H9 (cell line): Measurements from ENCODE around the gene ENG. TPM values are rescaled to one million over a fixed set of nuclear protein-coding genes. Genes with fewer than 3 reads are reported as not detected.

Experiments used
- DNase-seq: peaks from one replicate; pipeline ENCODE4 v3.0.0-alpha.2; 2017
- H2AFZ ChIP-seq: one replicate; pipeline ENCODE4 v1.6.1; 2013; ENCODE audit warnings: mild to moderate bottlenecking, low read length, control low read depth, moderate library complexity
- H2AK5ac ChIP-seq: 2 replicates; pipeline ENCODE4 v1.6.1; 2013; ENCODE audit warnings: low read length, control low read depth, mixed read lengths; ENCODE audit not compliant: insufficient read length
- H2BK120ac ChIP-seq: one replicate; pipeline ENCODE4 v1.6.1; 2013; ENCODE audit warnings: low read depth, mild to moderate bottlenecking, low read length, control low read depth, inconsistent platforms; ENCODE audit not compliant: poor library complexity, severe bottlenecking
- H2BK12ac ChIP-seq: 2 replicates; pipeline ENCODE4 v1.6.1; 2013; ENCODE audit warnings: low read length, control low read depth, mixed read lengths, low read depth; ENCODE audit not compliant: insufficient read length
- H2BK15ac ChIP-seq: 2 replicates; pipeline ENCODE4 v1.6.1; 2013; ENCODE audit warnings: low read depth, low read length, control low read depth
- H2BK20ac ChIP-seq: one replicate; pipeline ENCODE4 v1.6.1; 2013; ENCODE audit warnings: low read depth, mild to moderate bottlenecking, low read length, control low read depth, inconsistent platforms; ENCODE audit not compliant: poor library complexity, severe bottlenecking
- H2BK5ac ChIP-seq: 2 replicates; pipeline ENCODE4 v1.6.1; 2013; ENCODE audit warnings: low read length, control low read depth, mixed read lengths; ENCODE audit not compliant: insufficient read length
- H3K14ac ChIP-seq: 2 replicates; pipeline ENCODE4 v1.6.1; 2013; ENCODE audit warnings: low read length, control low read depth; ENCODE audit not compliant: insufficient read depth
- H3K18ac ChIP-seq: 2 replicates; pipeline ENCODE4 v1.6.1; 2013; ENCODE audit warnings: low read depth, mild to moderate bottlenecking, mixed read lengths, low read length, control low read depth; ENCODE audit not compliant: insufficient read length
- H3K23ac ChIP-seq: 2 replicates; pipeline ENCODE4 v1.6.1; 2013; ENCODE audit warnings: low read length, control low read depth, mixed read lengths, low read depth; ENCODE audit not compliant: insufficient read length
- H3K23me2 ChIP-seq: 2 replicates; pipeline ENCODE4 v1.6.1; 2013; ENCODE audit warnings: low read depth, mild to moderate bottlenecking, mixed read lengths, low read length, control low read depth; ENCODE audit not compliant: insufficient read length, poor library complexity, severe bottlenecking
- H3K27ac ChIP-seq: 2 replicates; pipeline ENCODE4 v1.5.1; 2013; ENCODE audit warnings: low read length, control low read depth, mixed read lengths, low read depth; ENCODE audit not compliant: insufficient read length
- H3K27me3 ChIP-seq: 2 replicates; pipeline ENCODE4 v1.6.1; 2013; ENCODE audit warnings: low read length, control low read depth, inconsistent platforms; ENCODE audit not compliant: insufficient read depth
- H3K4ac ChIP-seq: 2 replicates; pipeline ENCODE4 v1.6.1; 2013; ENCODE audit warnings: low read depth, mild to moderate bottlenecking, control low read depth, inconsistent platforms, low read length, moderate library complexity
- H3K4me1 ChIP-seq: 2 replicates; pipeline ENCODE4 v1.6.1; 2013; ENCODE audit warnings: low read length, control low read depth, inconsistent platforms; ENCODE audit not compliant: insufficient read depth
- H3K4me2 ChIP-seq: 2 replicates; pipeline ENCODE4 v1.6.1; 2013; ENCODE audit warnings: low read length, control low read depth, mixed read lengths; ENCODE audit not compliant: insufficient read length, insufficient read depth
- H3K56ac ChIP-seq: 2 replicates; pipeline ENCODE4 v1.6.1; 2013; ENCODE audit warnings: low read depth, mild to moderate bottlenecking, mixed read lengths, low read length, control low read depth; ENCODE audit not compliant: insufficient read length
- H3K79me1 ChIP-seq: 2 replicates; pipeline ENCODE4 v1.6.1; 2013; ENCODE audit warnings: low read depth, mild to moderate bottlenecking, moderate library complexity, low read length, control low read depth, inconsistent platforms; ENCODE audit not compliant: insufficient read depth, poor library complexity, severe bottlenecking
- H3K79me2 ChIP-seq: 2 replicates; pipeline ENCODE4 v1.6.1; 2013; ENCODE audit warnings: low read length, control low read depth, inconsistent platforms; ENCODE audit not compliant: insufficient read depth
- H3K9ac ChIP-seq: 2 replicates; pipeline ENCODE4 v1.6.1; 2013; ENCODE audit warnings: low read length, control low read depth, mixed read lengths; ENCODE audit not compliant: insufficient read length; ENCODE audit errors: extremely low read depth
- H3K9me3 ChIP-seq: one replicate; pipeline ENCODE4 v1.6.1; 2013; ENCODE audit warnings: low read depth, low read length, inconsistent platforms; ENCODE audit not compliant: control insufficient read depth
- H3T11ph ChIP-seq: one replicate; pipeline ENCODE4 v1.6.1; 2013; ENCODE audit warnings: mild to moderate bottlenecking, low read length, control low read depth, inconsistent platforms
- H4K20me1 ChIP-seq: one replicate; pipeline ENCODE4 v1.6.1; 2013; ENCODE audit not compliant: control insufficient read depth, insufficient read length, insufficient read depth
- H4K5ac ChIP-seq: 2 replicates; pipeline ENCODE4 v1.6.1; 2013; ENCODE audit warnings: low read depth, mild to moderate bottlenecking, mixed read lengths, low read length, control low read depth; ENCODE audit not compliant: insufficient read length
- H4K8ac ChIP-seq: replicated peaks from 2 replicates; pipeline ENCODE4 v1.6.1; 2013; ENCODE audit warnings: low read length, control low read depth, mixed read lengths, low read depth; ENCODE audit not compliant: insufficient read length
- H4K91ac ChIP-seq: 2 replicates; pipeline ENCODE4 v1.6.1; 2013; ENCODE audit warnings: low read depth, mild to moderate bottlenecking, moderate library complexity, mixed read lengths, low read length, control low read depth; ENCODE audit not compliant: insufficient read length
- H3K27ac Mint-ChIP-seq, 3 experiments: 2 replicates in 2 of 3; 3 replicates in 1 of 3; pipeline ENCODE4 v1.8.0; 2020 to 2021; ENCODE audit warnings: mixed read lengths in 3 of 3, mild to moderate bottlenecking in 1 of 3, moderate library complexity in 1 of 3
- H3K27me3 Mint-ChIP-seq: 2 replicates; pipeline ENCODE4 v1.8.0; 2021; ENCODE audit warnings: low read depth, mild to moderate bottlenecking, moderate library complexity, mixed read lengths
- H3K36me3 Mint-ChIP-seq, 3 experiments: 2 replicates in 2 of 3; 3 replicates in 1 of 3; pipeline ENCODE4 v1.8.0; 2020 to 2021; ENCODE audit warnings: low read depth in 3 of 3, mixed read lengths in 3 of 3; ENCODE audit not compliant: insufficient read depth in 1 of 3
- H3K4me1 Mint-ChIP-seq, 2 experiments: 2 replicates each; pipeline ENCODE4 v1.8.0; 2020; ENCODE audit warnings: mixed read lengths in 2 of 2
- H3K4me3 Mint-ChIP-seq, 2 experiments: 2 replicates in 1 of 2; 3 replicates in 1 of 2; pipeline ENCODE4 v1.8.0; 2020 to 2021; ENCODE audit warnings: mild to moderate bottlenecking in 2 of 2, mixed read lengths in 2 of 2, moderate library complexity in 1 of 2
- H3K9me3 Mint-ChIP-seq, 2 experiments: 2 replicates in 1 of 2; 3 replicates in 1 of 2; pipeline ENCODE4 v1.8.0; 2020; ENCODE audit warnings: mild to moderate bottlenecking in 2 of 2, mixed read lengths in 2 of 2, moderate library complexity in 1 of 2
- CTCF ChIP-seq: fragments of 200-600 bp; sonication (generic); conservative IDR thresholded peaks from 3 replicates; pipeline ENCODE4 v1.8.0; 2021; ENCODE audit warnings: antibody characterized with exemption, mild to moderate bottlenecking
- WGBS: extraction: QIAGEN DNeasy Blood & Tissue Kit; methylation state at CpG from one replicate; pipeline ENCODE4 v1.1.7; 2013; ENCODE audit warnings: missing lambda C conversion rate, low lambda C conversion rate, mixed read lengths; ENCODE audit not compliant: insufficient read length; ENCODE audit errors: extremely low coverage; 5-methylcytosine and 5-hydroxymethylcytosine counted together
- total RNA-seq: library from RNA; stranded (reverse); gene quantifications from 2 replicates; pipeline ENCODE4 v1.2.1, GENCODE V29; 2021

The ENG gene
- total RNA-seq, 1 experiment from 2014 or later: 2.1 TPM

GRCh38 chr9:127771570-127772189 is 82.8 kb downstream of the ENG start:
- Histone ChIP-seq H2AFZ (no peak overlapping the region), H2BK5ac (no peak overlapping the region), H4K91ac (no peak overlapping the region), H3K4me1 (peaks cover 8% of the 10 kb centered on the region), H3K14ac (no peak overlapping the region), H3K23ac (no peak overlapping the region), H3K23me2 (peaks cover 8% of the 10 kb centered on the region), H2AK5ac (no peak overlapping the region), H3K79me1 (no peaks in the 10 kb centered on the region), H3K79me2 (no peaks in the 10 kb centered on the region), H2BK120ac (no peak overlapping the region), H2BK20ac (no peak overlapping the region), H3K9me3 (no peaks in the 10 kb centered on the region), H2BK15ac (no peak overlapping the region), H3K18ac (no peak overlapping the region), H4K8ac (no peak overlapping the region), H4K5ac (no peak overlapping the region), H3K27ac (no peak overlapping the region), H2BK12ac (no peak overlapping the region), H4K20me1 (no peaks in the 10 kb centered on the region), H3K27me3 (no peaks in the 10 kb centered on the region), H3K9ac (no peak overlapping the region), H3K4me2 (peak overlapping the region; percentile 60), H3T11ph (no peak overlapping the region), H3K4ac (no peak overlapping the region), H3K56ac (no peak overlapping the region)
- WGBS: no CpG with 5 or more reads among the region's 19 CpGs
- Mint-ChIP-seq H3K36me3 (no peaks in the 10 kb centered on the region), H3K4me1 (peaks cover 34 to 41% of the 10 kb centered on the region in 2 experiments), H3K4me3 (peak overlapping the region; percentile 74 to 87), H3K27ac (no peak overlapping the region), H3K9me3 (no peaks in the 10 kb centered on the region), H3K27me3 (peaks cover 6% of the 10 kb centered on the region)
- no peak for DNase-seq
- no peak for TF ChIP-seq CTCF
